NCI-H526 treated with DMSO at 0.1 percent for 48 hours (cell line): ENCODE measurements around the gene SERTAD1.
"Not testable (repeated sequence)": the region's sequence is repeated elsewhere in the genome, so short reads cannot be mapped to it uniquely, and the experiment has no call there.

Experiments
- DNase-seq: peaks from one replicate; lab custom pipeline; 2025; lab: John Stamatoyannopoulos, UW

Gene SERTAD1

DNA sequence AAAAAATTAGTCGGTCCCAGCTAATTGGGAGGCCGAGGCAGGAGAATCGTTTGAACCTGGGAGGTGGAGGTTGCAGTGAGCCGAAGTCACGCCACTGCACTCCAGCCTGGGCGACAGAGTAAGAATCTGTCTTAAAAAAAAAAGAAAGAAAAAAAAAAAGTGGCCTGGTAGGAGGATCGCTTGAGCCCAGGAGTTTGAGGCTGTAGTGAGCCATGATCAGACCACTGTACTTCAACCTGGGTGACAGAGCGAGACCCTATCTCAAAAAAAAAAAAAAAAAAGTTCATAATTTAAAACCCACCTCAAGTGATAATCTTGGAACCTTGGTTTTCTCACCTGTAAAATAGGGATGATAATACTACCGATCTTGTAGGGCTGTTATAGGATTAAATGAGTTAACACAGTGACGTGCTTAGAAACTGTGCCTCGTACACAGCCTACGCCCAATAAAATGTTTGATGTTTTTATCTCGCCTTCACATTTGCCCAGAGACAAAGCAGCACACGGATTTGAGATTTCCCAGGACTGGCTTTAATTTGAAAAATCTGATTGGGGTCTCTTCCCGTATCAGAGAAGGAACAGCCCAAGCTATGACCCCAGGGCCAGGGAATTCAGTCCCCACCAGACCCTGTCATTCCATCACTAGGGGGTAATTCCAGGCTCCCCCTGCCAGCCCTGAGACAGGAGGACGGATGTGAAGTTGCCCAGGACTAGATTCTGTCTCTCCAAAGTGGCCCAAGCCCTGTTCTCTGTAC is 3.6 kb downstream of the SERTAD1 start:
- DNase-seq: no peak

DNA sequence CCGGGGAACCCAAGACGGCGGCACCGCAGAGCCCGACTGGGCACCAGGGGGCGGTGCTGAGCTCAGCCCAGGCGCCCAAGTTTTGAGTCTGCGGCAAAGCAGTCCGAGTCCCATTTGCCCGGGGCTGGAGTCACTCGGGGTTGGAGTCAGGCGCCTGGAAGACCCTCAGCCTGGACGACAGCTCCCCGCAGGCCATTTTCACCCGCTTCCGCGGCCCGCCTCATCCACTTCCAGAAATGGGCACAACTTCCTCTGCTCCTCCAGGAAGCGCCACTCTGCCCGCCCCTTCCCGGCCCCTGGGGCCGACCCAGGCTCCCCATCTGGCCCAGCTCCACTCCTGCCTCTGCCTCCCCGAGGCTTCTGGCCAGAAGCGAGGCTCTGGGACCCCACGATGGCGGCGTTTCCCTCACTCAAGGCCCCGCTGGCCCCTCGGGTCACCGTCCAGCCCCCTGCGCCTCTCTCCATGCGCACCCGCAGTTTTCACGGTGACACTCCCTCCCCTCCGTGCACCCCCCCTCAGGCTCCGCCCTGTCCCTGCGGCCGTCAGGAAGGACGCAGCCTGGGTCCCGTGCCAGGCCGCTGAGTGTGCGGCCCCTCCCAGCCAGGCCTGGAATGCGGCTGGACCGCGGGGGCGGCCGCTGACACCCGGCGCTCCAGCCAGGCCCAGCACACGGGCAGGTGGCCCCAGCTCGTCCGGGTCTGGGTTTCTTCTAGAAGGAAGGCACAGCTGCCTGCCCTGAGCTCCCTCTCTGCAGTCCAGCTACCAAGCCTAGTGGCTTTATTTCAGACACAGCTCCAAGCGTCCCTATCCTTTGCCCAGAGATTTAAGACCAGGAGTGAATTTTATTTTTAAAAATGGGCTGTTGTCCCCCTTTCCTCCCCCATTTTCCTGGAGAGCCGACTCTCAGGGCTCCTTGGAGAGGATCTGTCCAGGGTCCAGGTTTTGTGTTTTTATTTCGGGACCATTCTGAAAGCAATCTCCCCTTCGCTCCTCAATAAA is 4.7 kb downstream of the SERTAD1 start:
- peak; percentile 67 for DNase-seq

DNA sequence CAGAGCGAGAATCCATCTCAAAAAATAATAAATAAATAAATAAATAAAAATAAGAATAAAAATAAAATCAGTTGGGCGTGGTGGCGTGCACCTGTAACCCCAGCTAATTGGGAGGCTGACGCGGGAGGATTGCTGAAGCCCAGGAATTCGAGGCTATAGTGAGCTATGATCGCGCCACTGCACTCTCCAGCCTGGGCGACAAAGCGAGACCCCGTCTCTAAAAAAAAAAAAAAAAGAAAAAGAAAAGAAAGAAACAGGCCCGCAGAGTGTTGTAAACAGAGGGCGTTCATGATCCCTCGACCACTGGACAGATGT is 5.4 kb downstream of the SERTAD1 start:
- DNase-seq: no peak

DNA sequence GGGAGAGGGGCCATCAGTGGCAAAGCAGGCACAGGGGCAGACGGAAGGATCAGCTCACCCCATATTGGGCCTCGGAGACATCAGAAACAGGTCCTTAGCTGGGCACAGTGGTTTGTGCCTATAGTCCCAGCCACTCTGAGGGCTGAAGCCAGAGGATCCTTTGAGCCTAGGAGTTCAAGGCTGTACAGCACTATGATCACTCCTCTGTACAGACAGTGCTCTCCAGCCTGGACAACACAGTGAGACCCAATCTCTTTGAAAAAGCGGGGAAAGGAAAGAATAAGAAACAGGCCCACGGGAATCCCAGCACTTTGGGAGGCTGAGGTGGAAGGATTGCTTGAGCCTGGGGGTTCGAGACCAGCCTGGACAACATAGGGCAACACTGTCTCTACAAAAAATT is 6.0 kb downstream of the SERTAD1 start:
- DNase-seq: no peak

DNA sequence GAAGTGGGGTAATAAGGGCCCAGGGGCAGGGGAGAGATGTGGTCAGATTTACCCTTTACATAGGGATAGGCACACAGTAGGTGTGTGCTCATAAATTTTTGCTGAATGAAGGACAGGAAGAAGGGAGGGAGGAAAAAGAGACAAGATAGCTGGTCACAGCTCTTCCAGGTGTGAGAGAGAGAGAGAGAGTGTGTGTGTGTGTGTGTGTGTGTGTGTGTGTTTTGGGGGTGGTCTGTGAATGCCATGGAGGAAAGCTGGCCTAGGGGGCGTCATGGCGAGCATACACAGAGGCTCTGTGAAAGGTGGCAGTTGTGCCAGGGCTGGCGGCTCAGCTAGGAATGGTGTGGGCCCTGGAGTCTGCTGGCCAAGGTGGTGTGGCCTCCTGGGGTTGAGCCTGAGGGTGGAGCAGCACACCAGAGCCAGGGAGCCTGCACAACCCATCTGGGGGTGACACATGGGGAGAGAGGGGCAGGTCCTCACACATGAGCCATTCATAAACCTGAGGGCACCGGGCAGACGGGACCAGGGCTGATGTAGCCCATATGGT is 6.7 kb downstream of the SERTAD1 start:
- no peak for DNase-seq

DNA sequence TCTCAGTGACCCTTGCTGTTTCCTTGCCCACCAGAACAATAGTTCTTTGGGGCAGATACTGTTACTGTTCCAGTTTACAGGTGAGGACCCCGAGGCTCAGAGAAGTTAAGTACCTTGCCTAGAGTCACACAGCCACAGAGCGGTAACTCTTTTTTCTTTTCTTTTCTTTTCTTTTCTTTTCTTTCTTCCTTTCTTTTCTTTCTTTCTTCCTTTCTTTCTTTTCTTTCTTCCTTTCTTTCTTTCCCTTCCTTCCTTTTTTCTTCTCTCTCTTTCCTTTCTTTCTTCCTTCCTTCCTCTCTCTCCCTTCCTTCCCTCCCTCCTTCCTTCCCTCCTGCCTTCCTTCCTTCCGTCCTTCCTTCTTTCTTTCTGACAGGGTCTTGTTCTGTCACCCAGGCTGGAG is 7.8 kb downstream of the SERTAD1 start:
- DNase-seq: no peak

DNA sequence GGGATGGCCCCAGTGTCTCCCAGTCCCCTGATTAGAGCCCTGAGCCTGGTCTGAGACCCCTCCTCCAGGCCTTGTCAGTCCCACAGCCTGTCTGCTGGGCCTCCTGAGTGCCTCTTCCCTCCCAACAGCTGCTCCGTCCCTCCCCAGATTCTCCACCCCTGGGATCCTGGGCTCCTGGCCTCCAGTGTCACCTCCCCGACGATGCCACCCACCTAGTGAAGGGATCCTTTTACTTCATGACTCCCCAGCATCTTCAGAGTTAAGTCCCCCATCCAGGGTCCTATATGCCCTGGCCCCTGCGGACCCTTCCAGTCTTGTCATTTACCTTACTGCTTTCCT is 8.2 kb downstream of the SERTAD1 start:
- no peak for DNase-seq

DNA sequence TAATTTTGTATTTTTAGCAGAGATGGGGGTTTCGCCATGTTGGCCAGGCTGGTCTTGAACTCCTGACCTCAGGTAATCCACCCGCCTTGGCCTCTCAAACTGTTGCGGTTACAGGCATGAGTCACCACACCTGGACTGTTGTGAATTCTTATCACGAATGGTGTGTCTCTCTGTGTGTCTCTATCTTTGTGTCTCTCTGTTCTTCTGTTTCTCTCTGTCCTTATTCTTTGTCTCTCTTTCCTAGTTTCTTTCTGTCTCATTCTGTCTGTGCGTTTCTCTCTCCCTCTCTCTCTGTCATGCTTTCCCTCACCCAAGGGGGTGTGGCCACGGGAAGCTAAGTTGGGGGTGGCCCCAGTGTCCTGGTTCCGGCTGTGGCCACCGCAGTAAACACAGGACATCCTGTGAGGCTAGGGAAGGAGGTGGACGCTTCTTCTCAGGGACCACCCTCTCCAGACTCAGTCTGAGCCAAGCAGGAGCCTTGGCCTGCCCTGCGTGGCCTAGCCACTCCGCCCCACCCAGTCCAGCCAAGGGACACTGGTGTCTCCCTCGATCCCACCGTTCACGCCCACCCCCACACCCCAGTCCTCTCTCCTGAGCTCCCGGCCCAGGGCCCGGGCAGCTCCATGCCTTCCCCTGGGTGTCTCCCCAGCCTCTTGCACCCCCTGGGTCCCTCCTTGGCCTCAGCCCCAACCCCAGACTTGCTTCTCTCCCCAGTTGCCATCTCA is 8.7 kb downstream of the SERTAD1 start:
- no peak for DNase-seq

DNA sequence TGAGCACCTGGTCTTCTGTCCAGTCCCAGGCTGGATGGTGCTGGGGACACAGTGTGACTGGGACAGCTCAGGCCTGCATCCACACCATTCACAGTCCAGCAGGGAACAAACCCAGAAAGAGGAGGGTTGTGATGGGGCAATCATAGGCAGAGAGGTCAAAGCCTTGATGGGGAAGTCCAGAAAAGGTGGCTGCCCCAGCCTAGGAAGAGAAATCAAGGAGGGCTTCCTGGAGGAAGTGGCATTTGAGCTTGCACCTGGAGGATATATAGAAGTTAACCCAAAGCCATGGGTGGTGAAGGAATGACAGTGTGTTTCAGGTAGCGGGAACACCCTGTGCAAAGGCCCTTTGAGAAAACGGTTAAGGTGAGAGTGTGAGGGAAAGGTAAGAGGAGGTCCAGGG is 10.0 kb downstream of the SERTAD1 start:
- no peak for DNase-seq

DNA sequence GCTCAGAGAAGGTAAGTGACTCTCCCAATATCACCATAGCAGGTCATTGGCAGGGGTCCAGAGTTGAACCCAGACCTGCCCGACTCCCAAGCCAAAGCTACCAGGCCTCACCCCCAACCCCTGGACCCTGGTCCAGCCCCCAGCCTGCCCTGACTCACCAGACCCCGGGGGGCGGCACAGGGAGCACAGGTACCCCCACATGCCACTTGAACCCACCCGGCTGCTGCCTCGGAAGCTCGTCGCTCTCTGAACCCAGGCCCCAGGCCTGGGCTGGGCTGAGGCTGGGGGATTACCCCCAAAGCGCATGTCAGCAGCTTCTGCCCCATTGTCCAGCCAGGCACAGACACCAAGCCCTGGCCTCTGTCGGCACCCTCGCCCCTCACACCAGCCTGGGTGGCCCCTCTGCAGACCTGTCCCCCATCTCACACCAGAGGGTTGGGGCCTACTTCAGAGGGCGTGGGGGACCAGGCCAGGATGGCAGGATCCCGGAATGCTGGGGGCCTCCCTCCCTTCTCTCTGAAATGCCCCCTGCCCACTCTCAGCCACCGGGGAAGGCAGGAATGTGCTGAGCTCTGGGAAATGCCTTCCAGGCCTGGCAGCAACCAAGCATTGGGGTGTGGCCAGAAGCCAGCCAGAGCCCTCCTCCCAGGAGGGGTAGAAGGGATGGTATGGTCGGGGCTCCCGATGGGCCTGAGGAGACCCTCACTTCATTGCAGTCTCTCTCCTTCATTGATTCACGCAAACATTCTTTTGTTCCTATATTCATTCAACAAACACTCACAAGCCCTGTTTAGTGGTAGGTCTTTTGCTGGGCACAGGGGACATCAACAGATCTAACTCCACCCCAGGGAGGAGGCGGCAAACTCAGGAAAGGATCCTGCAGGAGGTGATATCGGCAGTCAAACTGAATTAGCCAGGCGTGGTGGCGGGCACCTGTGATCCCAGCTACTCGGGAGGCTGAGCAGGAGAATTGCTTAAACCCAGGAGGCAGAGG is 11.0 kb downstream of the SERTAD1 start:
- DNase-seq: no peak

DNA sequence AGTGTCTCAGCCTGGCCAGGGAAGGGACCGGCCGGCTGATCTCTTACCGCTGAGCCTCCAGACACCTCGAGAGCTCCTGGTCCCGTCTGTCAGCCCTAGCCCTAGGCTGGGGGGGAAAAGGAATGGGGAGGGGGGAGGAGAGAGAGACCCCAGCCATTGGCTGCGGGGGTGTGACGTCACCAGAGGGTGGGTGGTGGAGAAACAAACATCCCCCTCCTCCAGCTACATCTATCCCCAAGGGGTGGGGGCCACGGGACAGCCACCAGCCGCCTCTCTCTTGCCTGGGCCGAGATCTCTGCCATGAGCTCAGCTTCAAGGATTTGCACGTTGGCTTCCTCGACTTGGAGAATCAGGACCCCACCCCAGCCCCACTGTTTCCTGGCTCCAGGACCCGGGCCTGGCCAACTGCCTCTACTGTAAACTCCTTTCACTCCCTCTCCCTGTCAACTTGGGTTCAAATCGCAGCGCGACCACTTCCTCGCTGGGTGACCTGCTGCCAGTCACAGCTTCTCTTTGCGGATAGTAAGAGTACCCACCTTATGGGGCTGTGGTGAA is 12.4 kb downstream of the SERTAD1 start, which contains the start of gene PRX:
PRX (minus strand) TSS at position 88 of the 555 bp plus-strand sequence. CDS start 5,446 bp downstream, outside the sequence.
- DNase-seq: no peak

DNA sequence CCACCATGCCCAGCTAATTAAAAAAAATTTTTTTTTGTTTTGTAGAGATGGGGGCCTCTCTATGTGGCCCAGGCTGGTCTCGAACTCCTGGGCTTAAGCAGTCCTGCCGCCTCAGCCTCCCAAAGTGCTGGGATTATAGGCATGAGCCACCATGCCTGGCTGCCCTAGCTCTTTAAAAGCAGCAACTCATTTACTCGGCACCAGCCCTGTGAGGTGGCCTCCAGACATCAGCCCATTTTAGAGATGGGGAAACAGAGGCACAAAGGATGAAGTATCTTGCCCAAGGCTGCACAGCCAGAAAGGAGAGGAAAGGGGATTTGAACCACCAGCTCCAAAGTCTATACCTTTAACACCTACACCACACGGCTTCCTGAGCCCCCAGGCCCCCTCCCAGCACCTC is 12.9 kb downstream of the SERTAD1 start:
- no peak for DNase-seq

DNA sequence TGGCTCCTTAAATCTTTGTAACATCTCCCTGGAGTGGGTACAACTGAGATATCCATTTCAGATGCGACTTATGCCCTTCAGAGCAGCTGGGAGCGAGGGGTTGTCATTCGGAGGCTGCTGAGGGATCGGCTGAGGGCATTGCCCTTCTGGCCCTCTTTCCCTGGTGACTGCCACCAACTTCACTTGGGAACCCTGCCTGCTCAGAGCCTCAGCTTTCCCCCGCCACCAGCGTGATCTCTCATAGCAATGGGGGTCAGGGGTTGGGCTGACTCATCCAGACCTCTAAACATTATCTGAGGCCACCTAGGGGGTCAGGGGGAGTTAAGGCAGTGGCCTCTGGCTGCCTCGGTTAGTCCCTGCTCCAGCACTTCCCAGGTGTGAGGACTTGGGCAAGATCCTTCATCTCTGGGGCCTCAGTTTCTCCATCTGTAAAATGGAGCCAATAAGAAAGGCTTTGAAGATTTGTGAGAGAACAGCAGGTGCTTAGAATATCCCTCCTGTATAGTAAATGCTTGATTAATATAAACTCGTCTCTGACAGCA is 13.8 kb downstream of the SERTAD1 start:
- no peak for DNase-seq

DNA sequence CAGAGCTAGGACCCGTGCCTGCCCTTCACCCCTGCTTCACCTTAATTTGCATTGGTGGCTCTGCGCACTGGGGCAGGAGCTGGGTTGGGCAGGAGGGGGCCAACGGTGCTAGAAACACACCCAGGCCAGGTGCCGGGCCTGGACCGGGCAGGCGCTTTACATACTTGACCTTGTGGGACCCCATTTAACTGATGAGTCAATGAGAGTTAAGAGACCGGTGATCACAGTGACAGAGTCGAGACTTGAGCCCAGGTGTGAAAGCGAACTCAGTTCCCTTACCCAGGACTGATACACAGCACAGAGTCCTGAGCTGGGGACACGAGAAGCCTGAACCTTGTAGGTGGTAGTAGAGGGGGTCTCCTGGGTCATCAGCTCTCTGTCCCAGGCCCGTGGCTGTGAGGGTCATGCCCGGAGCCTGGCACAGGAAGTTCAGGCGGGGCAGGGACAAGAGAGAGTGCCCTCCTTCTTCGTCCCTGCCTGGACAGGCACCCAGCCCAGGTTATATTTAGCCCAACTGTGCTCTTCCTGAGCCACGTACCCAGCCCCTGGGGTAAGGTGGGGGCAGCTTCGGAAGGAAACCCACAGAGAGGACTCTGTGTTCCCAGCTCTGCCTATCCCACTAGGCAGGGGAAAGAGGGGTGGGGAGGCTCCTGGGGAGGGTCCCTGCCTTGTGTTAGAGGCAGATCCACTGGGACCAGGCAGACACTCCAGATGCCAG is 14.5 kb downstream of the SERTAD1 start:
- no peak for DNase-seq

DNA sequence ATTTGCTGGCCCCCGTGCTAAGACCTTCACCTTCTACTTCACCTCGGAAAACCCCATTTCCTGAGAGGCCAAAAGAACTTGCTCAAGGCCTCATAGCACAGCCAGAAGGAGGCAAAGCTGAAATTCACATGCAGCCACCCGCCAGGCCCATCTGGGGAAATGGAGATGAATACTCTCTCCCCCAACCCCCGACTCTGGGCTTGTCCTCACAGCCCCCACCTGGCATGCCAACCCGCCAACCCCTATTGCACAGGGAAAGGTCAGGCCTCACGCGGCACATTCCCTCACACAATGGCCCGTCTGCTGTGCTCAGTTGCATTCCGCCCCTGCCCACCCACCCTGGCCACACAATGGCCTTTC is 15.8 kb downstream of the SERTAD1 start:
- DNase-seq: no peak

DNA sequence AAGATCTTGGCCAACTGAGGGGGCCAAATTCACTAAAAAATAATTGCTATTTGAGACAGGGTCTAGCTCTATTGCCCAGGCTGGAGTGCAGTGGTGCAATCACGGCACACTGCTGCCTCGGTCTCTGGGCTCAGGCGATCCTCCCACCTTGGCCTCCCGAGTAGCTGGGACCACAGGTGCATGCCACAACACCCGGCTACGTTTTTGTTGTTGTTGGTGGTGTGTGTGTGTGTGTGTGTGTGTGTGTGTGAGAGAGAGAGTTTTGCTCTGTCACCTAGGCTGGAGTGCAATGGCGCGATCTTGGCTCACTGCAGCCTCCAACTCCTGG is 17.2 kb downstream of the SERTAD1 start:
- DNase-seq: not testable (repeated sequence)

DNA sequence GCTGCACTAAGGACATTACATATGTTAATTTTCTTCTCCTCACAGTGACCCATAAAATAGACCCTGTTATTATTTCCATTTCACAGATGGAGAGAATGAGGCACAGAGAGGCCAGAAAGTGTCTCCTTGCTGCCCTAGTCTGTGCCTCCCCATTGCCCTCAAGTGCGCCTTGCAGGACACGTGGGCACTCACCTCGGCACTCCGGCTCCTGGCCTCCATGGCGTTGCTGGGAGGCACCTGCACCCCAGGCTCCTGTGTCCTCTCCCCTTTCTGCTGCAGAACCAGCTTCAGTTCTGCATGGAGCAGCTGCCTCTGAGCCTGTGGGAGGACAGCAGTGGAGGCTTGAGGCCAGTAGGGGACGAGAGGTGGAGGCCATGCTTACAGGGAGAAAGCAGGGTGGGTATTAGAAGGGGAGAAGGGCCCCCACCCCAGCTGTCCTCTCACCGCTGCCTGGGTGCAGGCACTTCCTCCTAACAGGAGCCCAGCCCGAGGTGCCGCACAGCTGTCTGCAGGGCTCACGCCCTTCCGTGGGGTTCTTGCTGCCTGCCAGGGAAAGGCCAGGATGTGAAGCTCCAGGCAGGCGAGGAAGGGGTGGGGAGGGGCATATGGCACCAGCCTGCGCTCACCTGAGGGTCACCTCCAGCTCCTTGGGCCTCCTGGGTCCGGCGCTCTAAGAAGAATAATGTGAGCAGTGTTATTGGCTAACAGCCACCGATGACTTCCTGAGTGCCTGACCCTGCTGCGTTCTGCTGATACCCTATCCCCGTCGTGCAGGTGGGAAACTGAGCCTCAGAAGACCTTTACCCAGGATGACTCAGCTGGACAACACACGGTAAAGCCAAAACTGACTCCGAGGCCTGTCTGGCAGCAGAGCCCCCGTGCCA is 17.8 kb downstream of the SERTAD1 start:
- no peak for DNase-seq

DNA sequence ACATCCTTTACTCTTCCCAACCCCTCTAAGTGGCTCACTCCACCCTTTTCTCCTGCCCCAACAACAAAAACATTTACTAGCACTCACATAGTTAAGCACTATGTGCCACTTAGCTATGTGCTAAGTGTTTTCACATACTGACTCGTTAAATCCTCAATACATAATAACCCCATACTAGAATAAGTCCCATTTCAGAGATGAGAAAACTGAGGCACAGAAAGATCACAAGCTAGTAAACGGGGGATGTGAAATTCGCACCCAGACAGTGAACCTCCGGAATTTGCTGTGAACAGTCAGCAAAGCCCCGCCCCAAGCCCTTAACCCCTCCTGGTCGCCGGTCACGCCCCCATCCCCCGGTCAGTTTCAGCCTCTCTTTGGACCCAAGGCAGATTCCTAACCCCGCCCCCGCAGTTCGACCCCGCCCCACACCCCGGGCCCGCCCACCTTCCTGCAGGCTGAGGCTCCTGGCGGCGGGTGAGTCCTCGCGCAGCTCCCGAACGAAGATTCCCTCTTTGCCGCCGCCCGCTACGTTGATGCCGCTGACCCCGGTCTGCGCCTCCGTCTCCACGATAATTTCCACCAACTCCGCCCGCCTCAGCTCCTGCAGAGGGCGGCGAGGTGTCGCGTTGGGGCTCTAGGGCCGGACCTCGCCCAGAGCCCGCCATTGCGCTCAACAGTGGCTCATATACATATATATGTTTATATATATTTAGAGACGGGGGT is 22.4 kb downstream of the SERTAD1 start:
- peak; percentile 61 for DNase-seq
